Body of pancreas (tissue), 4 donors: ENCODE data around the gene ADGRD1.

ENCODE experiments used
- POLR2A ChIP-seq, 3 donors: fragments of 450-650 bp; IDR thresholded peaks; one replicate each; pipeline ENCODE4 v1.6.1; 2016; ENCODE audit warnings: antibody characterized with exemption in 3 of 3, mild to moderate bottlenecking in 2 of 3
- TF ChIP-seq, protein P1 (sequence below), 7 experiments: fragments of 450-650 bp in 4 of 7; fragments of 200-600 bp in 3 of 7; sonication (generic) in 3 of 7; IDR thresholded peaks; one replicate each; pipeline ENCODE4 v1.5.1; 2016 to 2019; ENCODE audit warnings: antibody characterized with exemption in 7 of 7

DNA sequence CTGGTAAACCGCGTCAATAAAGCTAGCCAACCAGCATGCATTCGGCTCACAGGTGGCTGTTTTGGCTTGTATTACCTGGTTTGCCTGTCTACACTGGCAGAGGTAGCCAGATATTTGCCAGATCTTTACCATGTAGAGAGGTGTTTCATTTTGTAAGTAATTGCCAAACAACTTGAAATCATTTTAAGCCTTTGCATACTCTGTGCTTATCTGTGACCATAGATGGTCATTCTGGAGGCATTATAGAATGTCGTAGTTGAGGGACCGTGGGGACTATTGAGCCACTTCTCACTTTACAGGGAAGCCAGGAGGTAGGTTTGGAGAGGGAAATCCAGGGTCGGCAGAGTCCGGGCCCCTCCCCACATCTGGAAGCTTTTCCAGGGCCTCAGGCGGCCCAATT is 5.9 kb downstream of the ADGRD1 start:
- TF ChIP-seq, protein P1, sequence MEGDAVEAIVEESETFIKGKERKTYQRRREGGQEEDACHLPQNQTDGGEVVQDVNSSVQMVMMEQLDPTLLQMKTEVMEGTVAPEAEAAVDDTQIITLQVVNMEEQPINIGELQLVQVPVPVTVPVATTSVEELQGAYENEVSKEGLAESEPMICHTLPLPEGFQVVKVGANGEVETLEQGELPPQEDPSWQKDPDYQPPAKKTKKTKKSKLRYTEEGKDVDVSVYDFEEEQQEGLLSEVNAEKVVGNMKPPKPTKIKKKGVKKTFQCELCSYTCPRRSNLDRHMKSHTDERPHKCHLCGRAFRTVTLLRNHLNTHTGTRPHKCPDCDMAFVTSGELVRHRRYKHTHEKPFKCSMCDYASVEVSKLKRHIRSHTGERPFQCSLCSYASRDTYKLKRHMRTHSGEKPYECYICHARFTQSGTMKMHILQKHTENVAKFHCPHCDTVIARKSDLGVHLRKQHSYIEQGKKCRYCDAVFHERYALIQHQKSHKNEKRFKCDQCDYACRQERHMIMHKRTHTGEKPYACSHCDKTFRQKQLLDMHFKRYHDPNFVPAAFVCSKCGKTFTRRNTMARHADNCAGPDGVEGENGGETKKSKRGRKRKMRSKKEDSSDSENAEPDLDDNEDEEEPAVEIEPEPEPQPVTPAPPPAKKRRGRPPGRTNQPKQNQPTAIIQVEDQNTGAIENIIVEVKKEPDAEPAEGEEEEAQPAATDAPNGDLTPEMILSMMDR (IDR thresholded peaks at IDR 0.05), result no peak
- no peak for TF ChIP-seq POLR2A (IDR thresholded peaks at IDR 0.05)
